COR-L47 (cell line): ENCODE results near the gene SCNN1B.

ENCODE experiments used
- DNase-seq: peaks from one replicate; lab custom pipeline; 2025; lab: John Stamatoyannopoulos, UW

The SCNN1B gene

DNA sequence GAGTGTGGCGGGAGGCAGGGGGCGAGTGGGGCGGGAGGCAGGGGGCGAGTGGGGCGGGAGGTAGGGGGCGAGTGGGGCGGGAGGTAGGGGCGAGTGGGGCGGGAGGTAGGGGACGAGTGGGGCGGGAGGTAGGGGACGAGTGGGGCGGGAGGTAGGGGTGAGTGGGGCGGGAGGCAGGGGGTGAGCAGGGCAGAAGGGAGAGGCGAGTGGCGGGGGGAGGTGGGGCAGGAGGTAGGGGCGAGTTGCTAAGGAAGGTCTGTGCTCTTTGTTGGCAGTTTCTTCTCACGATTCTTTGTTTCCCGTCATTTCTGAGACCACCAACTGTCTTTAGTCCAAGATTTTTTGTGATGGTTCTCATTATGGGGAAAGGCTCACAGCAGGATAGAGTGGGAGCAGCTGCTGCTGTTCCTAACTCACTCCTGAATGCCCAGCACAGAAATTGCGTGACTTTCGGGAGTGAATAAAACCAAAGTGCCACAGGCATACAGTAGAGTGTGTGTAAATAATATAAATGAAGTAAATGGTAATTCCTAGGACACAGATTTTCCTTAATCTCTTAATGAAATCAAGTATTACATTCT, 106.2 kb downstream of the SCNN1B start:
- peak; percentile 15 for DNase-seq

GRCh38 chr16:23408823-23409298, 106.8 kb downstream of the SCNN1B start:
- DNase-seq, result peak; percentile 14

DNA sequence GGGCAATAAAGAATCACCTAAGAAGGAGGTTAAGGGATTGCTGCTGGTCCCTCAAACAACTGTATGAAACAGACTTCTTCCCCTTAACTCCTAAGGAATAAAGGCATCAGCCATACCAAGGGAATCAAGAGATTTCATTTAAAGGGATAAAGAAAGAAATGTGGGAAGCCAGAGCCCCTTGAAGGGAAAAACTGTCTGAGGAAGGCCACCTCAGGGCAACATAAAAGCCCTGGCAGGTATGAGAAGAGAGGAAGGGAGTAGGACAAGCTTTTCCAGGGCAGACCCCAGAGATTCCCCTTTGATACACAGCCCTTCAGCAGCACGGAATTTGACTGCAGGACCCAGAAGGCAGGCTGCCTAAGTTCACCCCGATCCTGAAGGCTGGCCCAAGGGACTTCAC, 107.4 kb downstream of the SCNN1B start:
- DNase-seq, result no peak

DNA sequence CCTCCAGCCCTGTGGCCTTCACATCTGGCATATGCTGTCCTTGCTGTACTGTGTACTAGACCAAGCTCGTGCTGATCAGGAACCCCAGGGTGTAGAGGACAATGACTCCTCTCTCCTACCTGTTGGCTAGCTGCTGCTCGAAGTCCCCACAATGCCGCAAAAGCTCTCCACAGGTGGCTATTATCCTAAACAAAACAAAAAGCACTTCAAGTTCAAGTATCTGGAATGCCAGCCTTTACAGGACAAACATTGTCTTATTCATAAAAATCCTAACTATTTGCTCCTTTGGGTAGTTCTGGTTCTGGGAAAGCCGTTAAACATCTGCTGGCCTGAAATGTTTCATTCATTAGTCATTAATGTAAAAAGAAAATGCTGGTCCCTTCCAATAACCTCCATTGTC, 108.1 kb downstream of the SCNN1B start:
- no peak for DNase-seq

DNA sequence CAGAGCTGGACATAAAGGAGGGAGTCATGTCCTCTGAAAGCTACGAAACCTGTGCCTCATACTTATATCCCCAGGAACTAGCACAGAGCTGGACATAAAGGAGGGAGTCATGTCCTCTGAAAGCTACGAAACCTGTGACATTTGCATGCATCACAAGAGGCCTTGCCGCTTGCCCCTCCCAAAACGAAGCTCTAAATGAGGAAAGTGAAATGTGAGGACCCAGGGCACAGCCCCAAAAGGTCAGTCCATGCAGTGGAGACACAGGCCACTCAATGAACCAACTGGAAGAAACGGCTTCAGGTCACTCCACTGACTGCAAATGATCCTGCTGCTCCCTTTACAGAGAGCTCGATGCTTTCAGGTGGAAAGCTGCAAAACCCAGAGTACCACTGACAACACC, 112.6 kb downstream of the SCNN1B start:
- no peak for DNase-seq

DNA sequence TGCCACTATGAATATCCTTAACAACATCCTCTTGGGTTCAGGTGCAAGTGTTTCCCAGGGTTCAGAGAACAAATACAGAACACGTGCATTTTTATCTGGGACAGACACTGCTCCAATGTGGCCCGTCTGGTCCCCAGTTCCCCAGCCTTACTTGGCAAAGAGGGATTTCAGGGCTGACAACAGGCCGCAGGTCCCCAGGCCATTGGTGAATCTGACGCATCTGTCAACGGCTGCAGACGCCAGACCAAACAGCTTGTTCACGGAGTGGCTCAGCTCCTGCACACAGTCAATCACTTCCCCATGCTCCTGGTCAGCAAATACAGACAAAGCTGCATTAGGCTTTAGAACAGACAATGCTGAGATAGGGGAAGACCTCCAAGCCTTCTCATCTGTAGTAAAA, 114.7 kb downstream of the SCNN1B start:
- no peak for DNase-seq

DNA sequence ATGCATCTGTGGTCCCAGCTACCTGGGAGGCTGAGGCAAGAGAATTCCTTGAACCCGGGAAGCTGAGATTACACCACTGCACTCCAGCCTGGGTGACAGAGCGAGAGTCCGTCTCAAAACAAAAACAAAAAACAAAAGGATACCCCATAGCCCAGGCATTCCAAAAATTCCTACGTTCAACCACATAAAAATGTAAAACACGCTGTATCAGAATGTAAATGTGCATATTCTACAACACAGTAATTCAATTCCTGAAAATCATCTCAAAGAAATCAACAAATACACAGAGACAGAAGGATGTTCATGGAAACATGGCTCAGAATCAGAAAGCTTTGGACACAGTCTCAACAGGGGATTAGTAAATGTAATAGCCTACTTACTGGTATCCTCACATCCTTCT, 117.9 kb downstream of the SCNN1B start:
- DNase-seq, result no peak

DNA sequence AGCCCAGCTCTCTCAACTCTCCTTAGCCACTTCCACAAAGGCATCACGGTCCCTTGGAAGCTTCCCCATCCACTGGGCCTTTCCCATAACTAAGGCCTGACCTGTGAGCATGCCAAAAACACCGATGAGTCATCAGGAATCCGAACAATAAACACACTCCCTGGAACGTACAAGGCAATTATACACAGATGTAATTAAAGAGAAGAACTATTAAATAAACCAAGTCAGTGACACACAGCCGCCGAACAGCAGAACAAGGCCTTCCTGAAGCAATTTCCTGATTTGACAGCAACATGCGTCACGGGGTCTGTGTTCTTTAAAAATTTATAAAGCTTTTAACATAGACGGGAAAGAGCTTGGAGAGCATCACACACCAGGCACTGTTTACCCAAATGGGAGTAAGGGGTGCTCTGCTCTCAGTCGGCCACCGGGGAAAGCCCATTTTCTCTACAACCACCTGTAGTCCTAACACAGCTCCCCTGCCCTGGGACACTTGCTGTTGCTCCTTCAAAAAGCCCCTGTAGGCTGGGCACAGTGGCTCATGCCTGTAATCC, 121.5 kb downstream of the SCNN1B start:
- DNase-seq, result peak; percentile 89

DNA sequence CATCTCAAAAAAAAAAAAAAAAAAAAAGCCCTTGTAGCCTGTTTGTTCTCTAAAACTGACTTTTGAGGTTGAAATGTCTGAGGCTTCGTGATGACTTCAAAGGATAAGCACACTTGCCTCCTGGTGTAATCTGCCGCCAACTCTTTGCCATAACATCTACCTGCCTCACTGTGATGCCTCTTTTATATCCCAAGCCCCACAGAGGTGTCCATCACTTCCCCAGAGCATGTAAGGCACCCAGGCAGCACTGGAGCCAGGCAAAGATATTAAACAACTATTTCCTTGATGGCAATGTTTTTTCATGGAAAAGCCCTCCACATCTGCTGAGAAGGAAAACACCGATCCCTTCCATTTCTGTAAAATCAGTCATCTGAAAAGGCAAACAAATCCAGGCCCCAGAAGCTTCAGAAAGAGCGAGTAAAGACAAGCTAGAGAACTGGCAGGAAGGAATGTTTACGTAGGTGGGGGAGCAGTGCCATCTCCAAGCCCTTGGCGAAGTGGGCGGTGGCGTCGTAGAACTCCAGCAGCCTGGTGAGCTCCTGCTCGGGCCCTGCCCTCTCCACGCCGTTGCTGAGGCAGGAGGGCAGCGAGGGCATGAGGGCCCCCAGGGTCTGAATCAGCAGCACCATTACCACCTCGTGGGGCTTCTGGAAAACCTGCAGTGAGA, 122.3 kb downstream of the SCNN1B start:
- peak; percentile 69 for DNase-seq

DNA sequence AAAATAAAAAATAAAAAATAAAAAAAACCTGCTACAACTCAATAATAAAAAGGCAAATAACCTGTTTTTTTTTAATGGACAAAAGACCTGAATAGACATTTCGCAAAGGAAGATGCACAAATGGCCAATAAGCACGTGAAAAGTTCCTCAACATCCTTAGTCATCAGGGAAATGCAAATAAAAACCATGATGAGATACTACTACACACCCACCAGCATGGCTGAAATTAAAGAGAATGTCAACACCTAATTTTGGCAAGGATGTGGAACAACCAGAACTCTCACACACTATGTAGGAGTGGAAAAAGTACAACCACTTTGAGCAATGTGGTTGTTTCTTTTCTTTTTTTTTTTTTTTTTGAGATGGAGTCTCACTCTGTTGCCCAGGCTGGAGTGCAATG, 126.2 kb downstream of the SCNN1B start:
- no peak for DNase-seq
